Stimulated activated naive CD8-positive, alpha-beta T cell treated with anti-CD3 and anti-CD28 coated beads, Interleukin-15, amount 100 ng/mL, for 72 hours (primary cell): ENCODE measurements around the gene TEX51.

ENCODE experiments used
- ATAC-seq: fragments of 150-1000 bp; cut with Tn5 transposase; 2 replicates; pipeline ENCODE4 v1.10.0; 2021; ENCODE audit warnings: mild to moderate bottlenecking, moderate library complexity
- DNase-seq, 2 donors: peaks; one replicate each; pipeline ENCODE4 v3.0.0; 2021 to 2022
- H3K27ac Mint-ChIP-seq, 2 donors: one replicate each; pipeline ENCODE4 v1.8.0; 2022; ENCODE audit warnings: mild to moderate bottlenecking in 2 of 2, mixed read lengths in 2 of 2, moderate library complexity in 2 of 2
- H3K27me3 Mint-ChIP-seq: one replicate; pipeline ENCODE4 v1.8.0; 2022; ENCODE audit warnings: mixed read lengths
- H3K4me1 Mint-ChIP-seq: one replicate; pipeline ENCODE4 v1.8.0; 2022; ENCODE audit warnings: mild to moderate bottlenecking, mixed read lengths
- H3K4me3 Mint-ChIP-seq, 2 donors: one replicate each; pipeline ENCODE4 v1.8.0; 2022; ENCODE audit warnings: mild to moderate bottlenecking in 2 of 2, mixed read lengths in 2 of 2, moderate library complexity in 1 of 2
- H3K9me3 Mint-ChIP-seq, 2 donors: one replicate each; pipeline ENCODE4 v1.8.0; 2022; ENCODE audit warnings: mixed read lengths in 2 of 2

TEX51 gene

DNA sequence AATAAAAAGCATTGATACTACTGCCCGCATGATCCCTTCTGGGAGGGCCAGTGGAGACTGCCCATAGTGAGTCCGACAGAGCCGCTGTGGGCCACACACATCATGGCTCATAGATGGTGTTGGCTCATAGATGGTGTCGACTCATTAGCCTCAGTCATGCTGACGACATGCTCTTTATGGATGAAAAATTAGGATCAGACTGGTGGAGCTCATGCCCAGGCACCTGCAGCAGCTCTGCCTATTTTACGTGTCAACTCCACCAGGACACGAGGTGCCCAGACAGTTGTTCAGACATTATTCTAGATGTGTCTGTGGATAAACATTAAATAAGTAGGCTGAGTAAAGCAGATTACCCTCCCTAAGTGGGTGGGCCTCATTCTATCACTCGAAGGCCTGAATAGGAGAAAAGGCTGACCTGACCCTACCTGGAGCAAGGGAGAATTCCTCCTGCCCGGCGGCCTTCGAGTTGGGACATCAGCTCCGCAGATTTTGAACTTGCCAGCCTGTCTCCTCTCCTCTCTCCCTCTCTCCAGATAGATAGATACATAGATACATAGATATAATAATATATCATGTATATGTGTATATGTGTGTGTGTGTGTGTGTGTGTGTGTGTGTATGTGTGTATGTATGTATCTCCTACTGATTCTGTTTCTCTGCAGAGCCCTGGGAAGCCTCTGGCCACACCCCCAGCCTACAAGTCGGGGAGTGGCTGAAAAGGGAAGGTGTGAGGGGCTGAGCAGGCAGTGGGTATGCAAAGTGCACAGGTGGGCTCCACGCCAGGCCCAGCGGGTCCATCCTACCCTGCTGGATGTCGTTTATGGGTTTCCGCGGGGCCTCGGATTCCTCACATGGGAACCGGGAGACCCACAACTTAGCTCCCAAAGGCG is 13.6 kb upstream of the TEX51 start:
- DNase-seq: peak in 1 of 2 donors; percentile 1
- H3K4me3 Mint-ChIP-seq: no peak overlapping the region

DNA sequence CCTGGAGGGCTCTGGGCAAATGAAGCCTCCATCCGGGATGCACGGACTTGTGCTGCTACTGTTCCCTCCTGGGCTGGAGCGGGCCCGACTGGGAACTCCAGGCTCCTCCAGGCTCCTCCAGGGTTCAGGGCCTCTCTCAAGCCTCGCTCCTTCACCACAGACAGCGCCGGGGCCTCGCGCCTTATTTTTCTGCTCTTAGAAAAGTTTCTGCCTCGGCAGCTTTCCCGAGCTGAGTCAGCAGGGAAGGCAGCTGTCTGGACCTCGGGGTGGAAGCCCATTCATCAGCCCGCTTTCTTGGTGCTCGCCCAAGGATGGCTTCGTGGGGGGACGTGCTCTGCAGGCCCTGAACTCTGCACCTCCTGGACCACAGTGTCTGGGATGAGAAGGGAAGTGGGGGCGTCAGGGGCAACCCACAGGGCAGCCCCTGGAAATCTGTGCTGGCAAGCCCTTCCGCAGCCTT is 12.9 kb upstream of the TEX51 start:
- Mint-ChIP-seq H3K4me1 (peaks cover 14% of the 10 kb centered on the region), H3K4me3 (peak overlapping the region in 1 of 2 donors; percentile 37), H3K27ac (no peak overlapping the region), H3K9me3 (no peaks in the 10 kb centered on the region), H3K27me3 (peaks cover 16% of the 10 kb centered on the region)
- DNase-seq: peak in 1 of 2 donors; percentile 6
- ATAC-seq: no peak

More for the DNA sequence above, 13.6 kb upstream of the TEX51 start:
- H3K27ac Mint-ChIP-seq: no peak overlapping the region
- H3K4me1 Mint-ChIP-seq: peaks cover 14% of the 10 kb centered on the region
- peaks cover 16% of the 10 kb centered on the region for H3K27me3 Mint-ChIP-seq
- no peaks in the 10 kb centered on the region for H3K9me3 Mint-ChIP-seq
- no peak for ATAC-seq

DNA sequence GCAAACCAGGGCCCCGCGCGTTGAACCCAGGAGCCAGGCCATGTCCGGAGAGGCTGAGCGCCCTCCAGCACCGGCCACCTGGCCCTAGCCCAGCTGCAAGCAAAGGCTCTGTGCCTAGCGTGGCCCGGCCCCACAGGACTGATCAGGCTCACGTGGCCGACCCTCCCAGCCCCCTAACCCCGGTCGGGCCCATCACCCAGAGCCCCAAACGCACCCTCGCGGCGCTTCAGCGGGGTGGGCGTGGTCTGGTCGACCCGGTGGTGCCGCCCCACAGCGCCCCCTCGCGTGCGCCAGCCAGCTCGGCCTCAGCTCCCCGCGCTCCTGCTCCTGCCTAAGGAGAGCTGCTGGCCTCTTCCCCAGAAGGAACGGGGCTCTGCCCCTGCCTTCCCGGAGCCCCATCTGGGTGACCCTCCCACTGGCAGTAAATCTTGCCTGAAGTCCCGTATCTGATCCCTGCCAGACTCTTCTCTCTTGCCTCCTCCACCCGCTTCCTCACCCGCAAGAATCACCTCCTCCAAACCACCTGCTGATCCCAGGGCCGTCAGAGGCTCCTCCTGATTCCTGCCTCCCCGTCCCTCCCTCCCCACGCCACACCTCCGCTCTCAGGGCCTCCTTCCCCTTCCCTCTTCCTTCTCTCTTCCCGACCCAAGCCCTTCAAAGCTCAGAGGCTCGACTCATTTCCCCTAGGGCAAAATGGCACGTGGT is 12.3 kb upstream of the TEX51 start:
- no peak overlapping the region for H3K27ac Mint-ChIP-seq
- peak overlapping the region; percentile 74 to 76 for H3K4me3 Mint-ChIP-seq
- peaks cover 14% of the 10 kb centered on the region for H3K4me1 Mint-ChIP-seq
- ATAC-seq (peak; percentile 70), DNase-seq (peak; percentile 62 to 78)
- no peaks in the 10 kb centered on the region for H3K9me3 Mint-ChIP-seq
- H3K27me3 Mint-ChIP-seq: peaks cover 16% of the 10 kb centered on the region

DNA sequence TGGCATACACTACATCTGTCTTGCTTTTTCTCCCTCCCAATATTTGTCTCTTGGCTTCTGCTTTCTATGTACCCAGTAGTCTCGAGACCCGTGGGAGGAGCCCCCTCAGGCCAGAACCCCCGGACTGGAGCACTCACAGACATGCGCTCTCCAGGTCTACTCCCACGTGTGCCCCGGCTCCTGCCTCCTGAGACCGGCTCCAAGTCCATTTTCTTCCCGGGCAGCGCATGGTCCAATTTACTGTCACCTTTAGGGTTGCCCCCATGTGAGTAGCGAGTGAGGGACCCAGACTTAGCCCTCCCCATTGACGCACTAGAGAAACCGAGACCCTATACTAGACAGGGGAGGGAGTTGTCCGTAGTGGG is 11.8 kb upstream of the TEX51 start:
- no peaks in the 10 kb centered on the region for H3K9me3 Mint-ChIP-seq
- DNase-seq (peak in 1 of 2 donors; percentile 6), ATAC-seq (no peak)
- no peak overlapping the region for H3K27ac Mint-ChIP-seq
- peaks cover 14% of the 10 kb centered on the region for H3K4me1 Mint-ChIP-seq
- H3K27me3 Mint-ChIP-seq: peaks cover 16% of the 10 kb centered on the region
- H3K4me3 Mint-ChIP-seq: peak overlapping the region; percentile 74 to 76

DNA sequence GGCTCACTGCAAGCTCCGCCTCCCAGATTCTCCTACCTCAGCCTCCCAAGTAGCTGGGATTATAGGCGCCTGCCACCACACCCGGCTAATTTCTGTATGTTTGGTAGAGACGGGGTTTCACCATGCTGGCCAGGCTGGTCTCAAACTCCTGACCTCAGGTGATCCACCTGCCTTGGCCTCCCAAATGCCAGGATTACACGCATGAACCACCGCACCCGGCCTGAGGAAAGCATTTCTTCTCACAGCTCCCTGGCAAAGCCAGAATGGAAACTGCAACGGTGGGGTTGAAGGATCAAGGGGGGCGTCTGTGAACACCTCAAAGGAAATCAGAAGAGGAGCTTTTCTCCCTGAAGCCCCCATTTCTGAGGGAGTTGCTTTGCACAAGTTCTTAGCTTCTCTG is 11.2 kb upstream of the TEX51 start:
- Mint-ChIP-seq H3K27me3 (peaks cover 16% of the 10 kb centered on the region), H3K9me3 (no peaks in the 10 kb centered on the region), H3K4me1 (peaks cover 14% of the 10 kb centered on the region), H3K4me3 (no peak overlapping the region), H3K27ac (peak overlapping the region in 1 of 2 donors; percentile 24)
- ATAC-seq (no peak), DNase-seq (peak in 1 of 2 donors; percentile 2)

DNA sequence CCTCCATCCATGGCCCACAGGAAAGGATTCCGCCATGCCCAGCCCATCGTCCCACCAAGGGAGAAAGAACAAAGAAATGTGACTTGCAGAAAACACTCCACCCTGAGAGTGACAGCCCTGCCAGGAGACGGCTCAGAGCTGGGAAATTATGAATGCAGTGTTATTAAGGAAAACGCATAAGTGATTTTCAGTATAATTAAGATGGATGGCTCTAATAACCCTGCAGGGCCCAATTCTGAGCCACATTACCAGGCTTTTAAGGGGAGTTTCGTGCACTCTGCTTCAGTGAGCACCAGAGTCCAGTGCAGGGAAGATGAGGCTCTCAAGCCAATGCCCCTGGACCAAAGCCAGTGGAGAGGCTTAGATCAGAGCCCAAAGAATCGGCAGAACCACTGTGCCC is 10.6 kb upstream of the TEX51 start:
- peaks cover 16% of the 10 kb centered on the region for H3K27me3 Mint-ChIP-seq

DNA sequence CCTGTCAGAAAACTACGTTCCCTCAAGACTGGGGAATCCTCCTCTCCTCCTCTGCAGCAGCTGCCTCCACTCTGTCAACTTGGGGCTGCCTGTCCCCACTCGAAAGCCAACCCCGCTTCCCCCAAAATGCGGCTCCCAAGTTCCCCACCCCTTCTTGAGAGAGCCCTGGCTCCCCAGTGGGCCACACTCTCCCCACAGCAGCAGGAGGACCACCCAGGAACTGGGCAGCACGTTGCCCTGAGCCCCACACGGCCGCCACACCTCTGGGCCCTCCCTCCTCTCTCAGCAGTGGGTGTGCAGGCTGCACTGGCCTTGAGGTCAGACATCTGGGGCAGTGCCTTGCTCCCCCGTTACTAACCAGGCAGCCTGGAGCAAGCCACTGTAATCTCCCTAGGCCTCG is 9.6 kb upstream of the TEX51 start:
- ATAC-seq (no peak), DNase-seq (peak in 1 of 2 donors; percentile 0)
- peaks cover 14% of the 10 kb centered on the region for H3K4me1 Mint-ChIP-seq
- H3K27me3 Mint-ChIP-seq: peaks cover 16% of the 10 kb centered on the region
- H3K9me3 Mint-ChIP-seq: no peaks in the 10 kb centered on the region
- H3K27ac Mint-ChIP-seq: no peak overlapping the region
- no peak overlapping the region for H3K4me3 Mint-ChIP-seq

More for the DNA sequence above, 10.6 kb upstream of the TEX51 start:
- no peak for ATAC-seq
- peak in 1 of 2 donors; percentile 4 for DNase-seq
- Mint-ChIP-seq H3K4me3 (no peak overlapping the region), H3K9me3 (no peaks in the 10 kb centered on the region), H3K27ac (peak overlapping the region in 1 of 2 donors; percentile 24), H3K4me1 (peaks cover 14% of the 10 kb centered on the region)

DNA sequence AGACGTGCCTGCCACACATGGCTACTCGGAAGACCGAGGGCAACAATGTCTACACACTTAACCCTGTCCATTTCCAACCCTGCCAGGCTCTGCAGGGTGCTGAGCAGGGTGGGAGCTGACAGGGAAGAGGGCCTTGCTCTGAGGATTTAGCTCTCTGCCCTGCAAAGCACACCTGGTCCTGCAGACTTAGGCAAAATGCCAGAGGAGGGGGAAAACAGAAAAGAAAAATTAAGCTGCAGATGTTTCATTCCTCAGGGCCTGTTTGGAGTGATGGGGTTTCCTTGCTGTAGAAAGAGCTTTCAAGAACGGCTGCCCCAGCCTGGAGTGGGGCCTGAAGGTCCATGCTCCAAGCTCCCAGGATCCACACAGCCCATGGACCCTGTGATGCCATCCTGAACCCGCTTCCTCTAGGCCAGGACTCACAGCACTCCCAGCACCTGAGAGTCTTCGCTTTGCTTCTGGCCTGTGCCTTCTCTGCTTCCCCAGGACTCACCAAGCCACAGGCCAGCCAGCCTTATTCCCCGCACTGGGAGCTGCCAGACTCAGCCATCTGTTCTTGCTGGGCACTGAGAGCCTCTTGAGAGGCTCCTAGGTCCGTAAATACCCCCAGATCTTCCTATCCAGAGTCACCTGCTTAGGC is 9.1 kb upstream of the TEX51 start:
- H3K27me3 Mint-ChIP-seq: peaks cover 16% of the 10 kb centered on the region
- H3K9me3 Mint-ChIP-seq: no peaks in the 10 kb centered on the region
- peak in 1 of 2 donors; percentile 4 for DNase-seq
- H3K4me3 Mint-ChIP-seq: no peak overlapping the region
- H3K27ac Mint-ChIP-seq: peak overlapping the region in 1 of 2 donors; percentile 88
- H3K4me1 Mint-ChIP-seq: peaks cover 14% of the 10 kb centered on the region
- no peak for ATAC-seq

DNA sequence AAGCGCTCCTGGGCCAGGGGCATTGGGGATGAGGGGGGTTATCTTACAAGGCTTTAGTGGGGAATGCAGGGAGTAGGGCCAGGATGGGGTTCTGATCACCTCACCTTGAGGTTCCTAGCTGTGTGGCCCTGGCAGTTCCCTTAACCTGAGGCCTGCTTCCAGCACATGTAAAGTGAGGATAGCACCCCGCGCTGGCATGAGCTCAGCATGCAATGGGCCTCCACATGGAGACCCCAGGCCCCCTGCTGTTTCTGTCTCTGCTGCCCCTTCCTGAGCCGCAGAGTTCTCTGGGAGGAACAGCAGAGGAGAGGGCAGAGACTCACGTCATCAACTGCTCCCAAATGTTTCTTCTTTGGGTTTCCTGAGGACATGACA is 8.6 kb upstream of the TEX51 start:
- no peak for ATAC-seq
- DNase-seq: no peak
- H3K27me3 Mint-ChIP-seq: peaks cover 16% of the 10 kb centered on the region
- H3K4me3 Mint-ChIP-seq: no peak overlapping the region
- no peaks in the 10 kb centered on the region for H3K9me3 Mint-ChIP-seq
- no peak overlapping the region for H3K27ac Mint-ChIP-seq
- peaks cover 14% of the 10 kb centered on the region for H3K4me1 Mint-ChIP-seq

DNA sequence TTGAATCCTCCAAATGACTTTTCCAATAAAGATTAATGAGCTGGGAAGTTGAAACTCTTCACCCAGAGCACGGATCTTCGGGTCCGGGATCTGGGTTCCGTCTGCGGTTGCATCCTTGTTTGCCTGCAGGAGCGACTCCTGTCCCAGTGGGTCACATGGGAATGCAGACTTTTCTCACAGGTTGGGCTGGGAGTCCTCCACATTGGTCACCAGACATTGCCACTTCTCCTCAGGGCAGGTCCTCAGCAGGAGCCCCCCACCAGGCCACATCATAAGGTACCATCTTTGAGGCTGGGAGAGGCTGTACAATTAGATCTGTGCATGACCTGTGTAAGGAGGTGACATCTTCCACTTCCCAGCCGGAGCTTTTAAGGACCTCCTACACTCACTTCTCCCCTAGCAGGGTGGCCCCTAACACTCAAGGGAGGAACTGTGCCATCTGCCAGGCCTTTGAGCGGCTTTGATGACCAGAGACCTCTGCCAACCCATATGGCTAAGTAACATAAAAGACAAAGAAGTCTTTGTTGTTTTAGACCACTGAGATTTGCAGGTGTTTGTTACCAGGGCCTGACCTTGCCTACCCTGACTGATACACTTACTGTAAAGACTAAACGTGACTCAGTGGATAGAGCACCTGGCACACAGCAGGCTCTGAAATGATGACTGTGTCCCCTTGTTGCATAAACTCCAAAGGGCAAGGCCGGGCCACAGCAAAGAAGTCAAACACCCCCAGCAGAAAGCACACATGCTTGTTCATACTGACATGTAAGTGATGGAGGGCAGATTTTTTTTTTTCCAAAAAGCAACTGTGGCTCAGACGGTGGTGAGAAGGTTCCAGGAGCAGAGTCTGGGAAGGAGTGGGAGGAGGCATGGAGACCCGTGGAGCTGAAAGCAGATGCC is 7.9 kb upstream of the TEX51 start:
- Mint-ChIP-seq H3K27ac (peak overlapping the region in 1 of 2 donors; percentile 64), H3K4me1 (peaks cover 13% of the 10 kb centered on the region), H3K27me3 (peaks cover 16% of the 10 kb centered on the region), H3K9me3 (no peaks in the 10 kb centered on the region), H3K4me3 (no peak overlapping the region)
- DNase-seq (peak in 1 of 2 donors; percentile 4), ATAC-seq (no peak)

DNA sequence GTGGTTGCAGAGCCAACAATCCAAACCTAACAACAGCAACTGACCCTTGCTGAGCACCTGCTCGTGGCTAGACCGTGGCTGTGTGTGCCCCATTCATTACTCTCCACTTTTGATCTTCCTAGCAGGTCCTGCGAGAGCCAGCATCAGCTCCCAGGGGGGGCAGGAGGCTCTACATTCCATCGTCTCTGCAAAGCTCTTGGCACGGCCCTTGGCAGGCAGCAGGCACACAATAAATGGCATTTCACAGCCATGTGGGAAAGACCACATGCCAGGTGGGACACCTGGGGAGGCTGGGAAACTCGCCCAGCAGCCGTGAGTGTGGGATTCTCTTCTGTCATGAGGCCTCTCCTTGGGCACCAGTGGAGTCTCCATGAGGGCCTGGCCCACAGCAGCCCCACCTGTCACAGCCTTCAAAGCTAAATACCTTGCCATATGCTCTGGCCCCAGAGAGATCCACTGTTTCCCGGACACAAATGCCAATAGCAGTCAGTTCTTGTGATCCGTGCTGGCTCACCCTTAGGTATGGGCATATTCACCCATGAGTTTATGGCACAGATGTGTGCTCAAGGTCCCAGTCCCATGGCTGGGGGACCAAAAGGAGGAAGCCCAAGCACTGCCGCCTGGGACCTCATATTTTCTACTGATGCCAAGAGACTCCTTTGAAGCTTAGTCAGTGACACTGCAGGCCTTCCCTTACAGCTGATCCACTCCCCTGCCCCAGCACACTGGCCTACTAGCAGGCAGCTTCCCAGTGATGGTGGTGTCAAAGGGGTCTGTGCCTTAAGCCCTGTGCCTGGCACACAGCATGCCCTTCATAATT is 6.8 kb upstream of the TEX51 start:
- H3K27ac Mint-ChIP-seq: no peak overlapping the region
- ATAC-seq: no peak
- H3K4me3 Mint-ChIP-seq: no peak overlapping the region
- H3K27me3 Mint-ChIP-seq: peaks cover 7% of the 10 kb centered on the region
- no peaks in the 10 kb centered on the region for H3K9me3 Mint-ChIP-seq
- DNase-seq: peak in 1 of 2 donors; percentile 2
- H3K4me1 Mint-ChIP-seq: peaks cover 2% of the 10 kb centered on the region

DNA sequence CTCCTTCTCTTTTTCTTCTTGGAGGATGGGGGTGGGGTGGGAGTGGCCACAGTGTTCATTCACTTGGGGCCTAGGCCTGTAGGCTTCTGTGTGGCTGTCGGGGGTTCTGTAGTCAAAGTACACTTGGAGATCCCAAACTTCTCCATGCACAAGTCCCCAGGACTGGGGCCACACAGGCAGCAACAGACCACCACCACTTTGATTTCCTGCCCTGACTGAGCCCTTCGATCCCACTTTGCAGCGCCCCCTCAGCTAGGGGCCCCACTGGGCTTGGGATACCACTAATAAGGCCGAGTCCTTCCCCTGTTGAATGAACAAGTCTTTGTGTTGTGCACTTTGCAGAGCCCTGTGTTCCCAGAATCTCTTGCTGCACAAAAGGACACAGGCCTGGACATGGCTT is 5.5 kb upstream of the TEX51 start:
- no peak overlapping the region for H3K4me3 Mint-ChIP-seq
- H3K9me3 Mint-ChIP-seq: peaks cover 0 to 6% of the 10 kb centered on the region in 2 donors
- no peak for ATAC-seq
- no peak overlapping the region for H3K27ac Mint-ChIP-seq
- H3K4me1 Mint-ChIP-seq: no peaks in the 10 kb centered on the region
- no peaks in the 10 kb centered on the region for H3K27me3 Mint-ChIP-seq
- peak in 1 of 2 donors; percentile 0 for DNase-seq

DNA sequence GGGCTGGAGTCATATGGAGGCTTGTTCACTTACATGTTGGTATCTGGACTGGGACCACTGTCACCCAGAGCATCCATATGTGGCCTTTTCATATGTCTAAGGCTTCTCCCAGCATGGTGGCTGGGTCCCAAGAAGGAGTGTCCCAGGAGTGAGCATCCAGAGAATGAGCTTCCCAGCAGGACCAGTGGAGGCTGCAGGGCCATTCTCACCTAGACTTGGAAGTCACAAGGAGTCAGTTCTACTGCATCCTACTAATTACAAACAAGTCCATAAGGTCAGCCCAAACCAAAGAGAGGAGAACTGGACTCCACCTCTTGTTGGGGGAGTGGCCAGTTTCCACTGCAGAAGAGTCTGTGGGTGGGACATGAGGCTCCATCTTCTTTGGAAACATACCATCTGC is 5.1 kb upstream of the TEX51 start:
- Mint-ChIP-seq H3K4me3 (no peak overlapping the region), H3K9me3 (peaks cover 0 to 10% of the 10 kb centered on the region in 2 donors), H3K4me1 (no peaks in the 10 kb centered on the region), H3K27me3 (no peaks in the 10 kb centered on the region), H3K27ac (no peak overlapping the region)
- no peak for ATAC-seq
- peak in 1 of 2 donors; percentile 2 for DNase-seq

DNA sequence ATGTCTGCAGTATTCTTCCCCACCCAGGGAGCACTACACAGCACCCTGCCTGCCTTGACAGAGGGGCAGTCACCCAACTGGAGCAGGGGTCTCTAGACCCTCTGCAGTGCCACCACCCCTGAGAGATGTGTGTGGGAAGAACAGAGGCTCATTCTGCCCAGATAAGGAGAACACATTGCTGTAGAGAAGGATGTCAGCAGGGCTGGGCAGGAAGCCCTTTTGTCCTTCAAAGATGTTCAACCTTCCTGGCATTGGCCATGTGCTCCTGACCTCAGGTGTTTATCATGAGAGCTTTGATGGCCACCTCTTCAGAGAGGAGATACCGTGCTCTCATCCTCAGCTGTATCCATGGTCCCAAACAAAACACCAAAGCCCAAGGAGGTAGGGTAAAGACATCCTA is 4.6 kb upstream of the TEX51 start:
- Mint-ChIP-seq H3K9me3 (peaks cover 0 to 12% of the 10 kb centered on the region in 2 donors), H3K27me3 (no peaks in the 10 kb centered on the region), H3K4me1 (no peaks in the 10 kb centered on the region), H3K4me3 (no peak overlapping the region), H3K27ac (no peak overlapping the region)
- DNase-seq (no peak), ATAC-seq (no peak)
